Kasumi-1 (cell line): ENCODE measurements around the gene GALNT9.

Experiments used
- DNase-seq, 2 experiments: peaks; one replicate each; lab custom pipeline; 2025; lab: John Stamatoyannopoulos, UW

GALNT9 gene

GRCh38 chr12:132168311-132169031 lies 160.9 kb downstream of the GALNT9 start:
- DNase-seq, result no peak

DNA sequence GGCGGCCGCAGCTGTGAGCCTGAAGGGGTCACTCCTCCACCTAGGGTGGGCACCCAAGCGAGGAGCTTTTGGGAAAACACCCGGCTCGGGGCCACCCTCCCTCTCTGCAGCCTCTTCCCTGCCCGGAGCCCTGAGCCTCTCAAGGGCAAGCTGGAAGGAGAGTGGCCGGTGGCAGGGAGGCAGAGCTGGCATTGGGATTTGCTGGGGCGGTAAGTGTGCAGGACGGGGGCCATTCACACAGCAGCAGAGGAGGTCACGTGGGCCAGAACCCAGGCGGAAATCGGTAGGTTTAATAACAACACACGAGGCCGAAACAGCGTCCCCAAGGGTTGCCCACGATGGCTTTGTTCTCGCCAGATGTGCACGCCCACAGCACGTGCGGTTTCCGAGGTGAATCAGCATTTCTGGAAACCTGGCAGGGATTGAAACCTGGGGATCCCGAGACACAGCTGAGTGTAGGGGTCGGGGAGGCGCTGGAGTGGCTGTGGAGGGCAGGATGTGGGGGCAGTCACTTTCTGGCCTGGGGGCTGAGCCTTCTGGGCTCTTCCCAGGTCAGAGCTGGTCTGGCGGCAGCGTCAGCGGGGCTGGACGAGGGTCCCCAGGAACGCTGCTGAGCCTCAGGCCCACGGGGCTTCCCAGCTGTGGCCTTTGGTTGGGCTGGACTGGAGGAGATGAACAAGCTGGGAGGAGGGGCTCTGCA lies 161.6 kb downstream of the GALNT9 start:
- no peak for DNase-seq

DNA sequence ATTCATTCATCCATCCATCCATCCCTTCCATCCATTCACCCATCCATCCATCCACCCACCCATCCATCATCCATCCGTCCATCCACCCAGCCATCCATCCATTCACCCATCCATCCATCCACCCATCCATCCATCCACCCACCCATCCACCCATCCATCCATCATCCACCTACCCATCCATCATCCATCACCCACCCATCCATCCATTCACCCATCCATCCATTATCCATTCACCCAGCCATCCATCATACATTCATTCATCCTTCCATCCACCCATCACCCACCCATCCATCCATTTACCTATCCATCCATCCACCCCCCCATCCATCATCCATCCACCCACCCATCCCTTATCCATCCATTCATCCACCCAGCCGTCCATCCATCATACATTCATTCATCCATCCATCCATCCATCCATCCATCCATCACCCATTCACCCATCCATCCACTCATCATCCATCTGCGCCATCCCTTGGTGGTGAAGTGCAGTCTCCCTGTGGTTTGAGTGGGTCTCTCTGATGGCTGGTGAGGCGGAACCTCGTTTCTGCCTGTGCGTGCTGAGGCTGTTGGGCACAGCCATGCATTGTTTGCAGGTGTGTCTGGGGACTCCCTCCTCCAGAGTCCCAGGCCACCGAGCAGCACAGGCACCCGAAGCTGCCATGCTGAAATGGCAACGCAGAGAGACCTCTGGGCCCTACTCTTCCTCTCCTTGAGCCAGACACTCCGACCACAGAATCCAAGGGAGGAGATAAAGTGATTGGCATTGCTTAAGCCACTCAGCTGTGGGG lies 162.4 kb downstream of the GALNT9 start:
- DNase-seq, result no peak

- no peak for DNase-seq
Measured at GRCh38 chr12:132166093-132166492, 163.3 kb downstream of the GALNT9 start.

GRCh38 chr12:132165584-132165983 lies 163.8 kb downstream of the GALNT9 start:
- DNase-seq, result no peak

- DNase-seq, result no peak
Measured at GRCh38 chr12:132164426-132164825, 165.0 kb downstream of the GALNT9 start.

- no peak for DNase-seq
Measured at GRCh38 chr12:132163911-132164288, 165.5 kb downstream of the GALNT9 start.

DNA sequence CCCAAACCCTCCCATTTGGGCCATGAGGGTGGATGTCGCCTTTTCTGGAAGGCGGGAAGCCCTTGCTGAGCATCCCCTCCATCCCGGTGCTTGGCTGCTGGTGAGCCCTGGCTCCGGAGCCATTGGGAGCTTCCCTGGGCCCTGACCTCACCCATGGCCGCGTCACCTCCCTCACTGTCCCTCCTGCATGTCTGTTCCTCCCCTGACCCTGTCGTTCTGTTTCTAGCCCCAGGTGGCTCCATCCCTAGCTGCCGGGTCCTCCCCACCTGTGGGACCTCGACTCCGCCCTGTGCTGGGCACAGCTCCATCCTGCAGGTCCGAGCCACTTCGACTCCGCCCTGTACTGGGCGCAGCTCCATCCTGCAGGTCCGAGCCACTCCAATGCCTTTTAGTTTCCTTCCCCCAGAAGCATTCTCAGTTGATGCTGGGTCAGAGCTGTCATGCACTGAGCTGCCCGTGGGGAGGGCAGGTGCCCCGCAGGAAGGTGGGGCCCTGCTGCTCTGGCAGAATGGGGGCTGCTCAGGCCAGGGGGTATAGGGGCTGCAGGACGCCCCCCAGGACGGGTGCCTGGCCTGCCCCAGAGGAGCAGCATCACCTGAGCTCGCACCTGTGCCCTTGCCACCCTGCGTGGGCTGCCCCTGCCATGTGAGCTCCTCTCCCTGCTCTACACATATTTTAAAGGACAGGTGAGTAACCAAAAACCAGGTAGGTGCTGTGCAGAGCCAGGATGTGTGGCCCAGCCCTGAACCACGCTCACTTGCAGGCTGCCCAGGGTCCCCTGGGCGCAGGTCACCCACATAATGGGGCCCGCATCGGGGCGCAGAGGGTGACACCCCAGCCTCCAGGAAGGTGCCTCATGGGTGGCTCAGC lies 166.1 kb downstream of the GALNT9 start:
- DNase-seq, result no peak

DNA sequence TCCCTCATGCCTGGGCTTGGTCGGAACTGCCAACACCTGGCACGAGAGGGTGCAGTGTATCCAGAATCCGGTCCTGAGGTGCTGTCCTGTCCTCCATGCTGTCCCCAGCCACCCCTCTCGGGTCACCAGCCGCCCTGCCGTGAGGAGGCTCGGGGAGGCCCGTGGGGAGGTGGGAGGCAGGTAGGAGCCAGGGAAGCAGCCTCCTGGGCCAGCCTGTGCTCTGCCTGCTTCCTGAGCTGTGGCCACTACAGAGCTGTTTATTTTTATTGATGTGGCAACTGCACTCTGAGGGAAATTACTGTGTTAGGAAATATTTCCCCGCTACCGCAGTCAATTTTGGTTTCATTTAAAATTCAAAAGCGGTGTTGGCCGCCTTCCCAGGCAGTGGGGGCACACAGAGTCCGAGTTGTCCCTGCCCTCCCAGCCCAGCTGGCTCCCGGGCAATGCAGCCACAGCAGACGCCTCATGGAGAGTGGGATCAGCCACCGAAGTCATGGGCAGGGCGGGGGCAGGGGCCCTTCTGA lies 166.8 kb downstream of the GALNT9 start:
- peak; percentile 33 to 41 for DNase-seq

- DNase-seq, result no peak
Measured at GRCh38 chr12:132161796-132162507, 167.4 kb downstream of the GALNT9 start.

- DNase-seq, result peak in 1 of 2 experiments; percentile 22
Measured at GRCh38 chr12:132161036-132161781, 168.2 kb downstream of the GALNT9 start.

DNA sequence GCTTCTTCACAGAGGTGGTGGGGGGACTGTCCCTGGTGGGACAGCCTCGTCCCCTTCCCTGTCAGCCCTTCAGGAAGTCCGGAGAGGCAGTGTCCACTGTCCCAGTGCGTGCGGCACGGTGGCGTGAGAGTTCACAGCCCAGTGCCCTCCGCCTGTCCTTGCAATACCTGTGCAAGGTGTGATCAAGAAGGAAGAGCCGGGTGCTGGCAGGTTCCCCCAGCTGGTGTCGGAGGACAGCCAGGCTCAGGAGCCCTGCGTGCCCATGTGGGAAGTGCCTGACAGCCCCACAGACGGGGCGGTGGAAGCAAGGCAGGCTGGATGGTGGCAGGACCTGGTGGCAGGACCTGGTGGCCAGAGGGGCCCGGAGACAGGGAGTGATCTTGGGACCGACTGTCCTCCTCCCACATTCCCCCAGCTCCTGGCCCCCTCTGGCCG lies 168.8 kb downstream of the GALNT9 start:
- DNase-seq, result no peak

- DNase-seq, result no peak
Measured at GRCh38 chr12:132160016-132160415, 169.4 kb downstream of the GALNT9 start.

DNA sequence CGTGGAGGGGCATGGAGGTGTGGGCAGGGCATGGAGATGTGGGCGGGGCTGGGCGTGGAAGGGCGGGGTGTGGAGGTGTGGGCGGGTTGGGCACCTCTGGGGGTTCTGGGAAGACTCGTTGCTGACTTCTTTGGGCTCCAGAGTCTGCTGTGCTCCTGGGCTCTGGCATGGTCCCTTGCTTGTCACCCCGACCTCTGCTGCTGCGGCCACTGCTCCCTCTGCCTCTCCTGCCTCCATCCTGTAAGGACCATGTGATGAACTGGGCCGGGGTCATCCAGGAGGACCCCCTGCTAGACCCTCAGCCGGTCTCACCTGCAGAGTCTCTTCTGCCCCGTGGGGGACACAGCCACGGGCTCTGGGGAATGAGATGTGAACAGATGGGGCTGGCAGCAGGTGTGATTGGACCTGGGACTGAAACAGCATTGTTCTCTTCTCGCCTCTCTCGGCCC lies 169.8 kb downstream of the GALNT9 start:
- no peak for DNase-seq

DNA sequence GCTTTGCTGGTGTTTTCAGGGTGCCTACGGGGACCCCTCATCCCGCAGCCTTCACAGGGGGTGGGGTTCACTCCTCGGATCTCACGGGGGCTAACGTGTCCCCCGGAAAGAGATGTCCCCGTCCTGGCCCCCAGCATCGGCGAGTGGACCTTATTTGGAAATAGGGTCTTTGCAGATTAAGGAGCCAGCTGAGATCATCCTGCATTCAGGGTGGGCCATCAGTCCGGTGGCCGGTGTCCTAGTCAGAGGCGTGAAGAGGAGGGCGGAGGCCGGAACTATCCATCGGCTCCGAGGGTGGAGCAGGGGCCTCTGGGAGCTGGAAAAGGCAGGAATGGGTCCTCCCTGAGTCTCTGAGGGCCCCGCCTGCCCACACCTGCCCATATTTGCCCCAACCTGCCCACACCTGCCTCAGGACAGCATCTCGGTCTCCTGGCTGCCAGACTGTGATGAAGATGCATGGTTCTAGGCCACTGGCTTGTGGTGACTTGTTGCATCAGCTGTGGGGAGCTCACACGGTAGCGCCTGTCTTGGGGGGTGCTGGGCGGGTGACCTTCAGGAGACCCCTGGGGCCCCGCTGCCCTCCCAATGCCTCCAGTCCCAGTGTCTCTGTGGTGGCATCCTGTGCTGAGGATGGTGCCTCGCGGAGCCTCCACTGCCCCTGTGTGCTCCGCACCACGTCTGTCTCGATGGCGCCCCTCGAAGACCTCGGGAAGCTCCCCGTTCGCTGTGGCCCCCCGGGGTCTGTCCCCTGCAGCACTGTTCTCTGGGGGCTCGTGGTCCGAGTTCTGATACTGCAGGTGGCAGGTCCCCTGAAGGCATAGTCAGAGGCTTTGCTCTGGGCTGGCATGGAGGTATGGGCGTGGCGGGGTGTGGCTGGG lies 170.5 kb downstream of the GALNT9 start:
- DNase-seq, result no peak

DNA sequence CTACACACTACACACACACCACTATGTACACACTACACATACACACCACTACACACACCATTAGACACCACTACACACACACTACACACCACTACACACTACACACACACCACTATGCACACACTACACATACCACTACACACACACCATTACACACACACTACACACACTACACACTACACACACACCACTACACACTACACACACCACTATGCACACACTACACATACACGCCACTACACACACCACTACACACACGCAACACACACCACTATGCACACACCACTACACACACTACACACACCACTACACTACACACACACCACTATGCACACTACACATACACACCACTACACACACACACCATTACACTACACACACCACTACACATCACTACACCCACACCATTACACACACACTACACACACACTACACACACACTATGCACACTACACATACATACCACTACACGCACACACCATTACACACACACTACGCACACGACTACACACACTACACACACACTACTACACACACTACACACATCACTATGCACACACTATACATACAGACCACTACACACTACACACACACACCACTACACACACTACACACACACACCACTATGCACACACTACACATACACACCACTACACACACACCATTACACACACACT lies 171.5 kb downstream of the GALNT9 start:
- DNase-seq, result no peak

DNA sequence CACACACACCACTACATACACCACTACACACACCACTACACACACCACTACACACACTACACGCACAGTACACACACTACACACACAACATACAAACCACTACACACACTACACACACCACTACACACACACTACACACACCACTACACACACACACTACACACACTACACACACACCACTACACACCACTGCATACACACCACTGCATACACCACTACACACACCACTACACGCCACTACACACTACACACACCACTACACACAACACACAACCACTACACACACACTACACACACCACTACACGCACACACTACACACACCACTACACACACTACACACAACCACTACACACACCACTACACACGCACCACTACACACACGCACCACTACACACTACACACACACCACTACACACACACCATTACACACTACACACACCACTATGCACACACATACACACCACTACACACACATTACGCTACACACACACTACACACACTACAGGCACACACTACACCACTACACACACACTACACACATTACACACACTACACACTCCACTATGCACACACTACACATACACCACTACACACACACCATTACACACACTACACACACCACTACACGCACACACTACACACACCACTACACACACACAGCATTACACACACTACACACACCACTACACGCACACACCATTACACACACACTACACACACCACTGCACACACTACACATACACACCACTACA lies 172.6 kb downstream of the GALNT9 start:
- DNase-seq, result no peak
